OCI-LY1 (cell line): ENCODE measurements around the gene GJC2.

Experiments used
- H2AFZ ChIP-seq: fragments of 200-600 bp; sonication (generic), shearing (Covaris generic); 2 replicates; pipeline ENCODE4 v1.6.0; 2014; ENCODE audit warnings: antibody characterized with exemption, mild to moderate bottlenecking, low read length
- H3F3A ChIP-seq: fragments of 200-600 bp; sonication (generic), shearing (Covaris generic); 2 replicates; pipeline ENCODE4 v1.6.0; 2014; ENCODE audit warnings: mild to moderate bottlenecking, antibody characterized with exemption, low read length, moderate library complexity; ENCODE audit not compliant: insufficient read depth
- H3K27ac ChIP-seq: fragments of 200-600 bp; sonication (generic); 2 replicates; pipeline ENCODE4 v1.5.1; 2014; ENCODE audit warnings: low read length, mixed run types, mild to moderate bottlenecking, low read depth; ENCODE audit not compliant: poor library complexity, severe bottlenecking
- H3K27me3 ChIP-seq: fragments of 200-600 bp; sonication (generic); 2 replicates; pipeline ENCODE4 v1.6.0; 2014; ENCODE audit warnings: antibody characterized with exemption, mild to moderate bottlenecking, low read length, moderate library complexity; ENCODE audit not compliant: insufficient read depth
- H3K36me3 ChIP-seq: fragments of 200-600 bp; sonication (generic); 2 replicates; pipeline ENCODE4 v1.6.1; 2014; ENCODE audit warnings: mild to moderate bottlenecking, antibody characterized with exemption, low read length, moderate library complexity, mixed read lengths; ENCODE audit not compliant: insufficient read depth
- H3K4me1 ChIP-seq: fragments of 200-600 bp; sonication (generic); 2 replicates; pipeline ENCODE4 v1.5.1; 2014; ENCODE audit warnings: mild to moderate bottlenecking, low read length, moderate library complexity; ENCODE audit not compliant: insufficient read depth, severe bottlenecking
- H3K4me2 ChIP-seq: fragments of 200-600 bp; sonication (generic), shearing (Covaris generic); 2 replicates; pipeline ENCODE4 v1.6.1; 2014; ENCODE audit warnings: low read length
- H3K4me3 ChIP-seq: fragments of 200-600 bp; sonication (generic); 2 replicates; pipeline ENCODE4 v1.5.1; 2014; ENCODE audit warnings: low read length, low read depth, mild to moderate bottlenecking, mixed read lengths; ENCODE audit not compliant: poor library complexity, severe bottlenecking
- H3K79me2 ChIP-seq: fragments of 200-600 bp; shearing (Covaris generic); 2 replicates; pipeline ENCODE4 v1.6.1; 2016; ENCODE audit warnings: mixed run types, low read length, mixed read lengths; ENCODE audit not compliant: insufficient read depth
- H3K9ac ChIP-seq: fragments of 200-600 bp; sonication (generic), shearing (Covaris generic); 2 replicates; pipeline ENCODE4 v1.6.1; 2014; ENCODE audit warnings: mild to moderate bottlenecking, low read length, mixed read lengths
- H3K9me2 ChIP-seq: fragments of 200-600 bp; sonication (generic), shearing (Covaris generic); 2 replicates; pipeline ENCODE4 v1.6.1; 2014; ENCODE audit warnings: low read depth, mild to moderate bottlenecking, low read length, mixed read lengths
- H3K9me3 ChIP-seq: fragments of 200-600 bp; shearing (Covaris generic); 2 replicates; pipeline ENCODE4 v1.6.1; 2014; ENCODE audit warnings: low read length, mixed read lengths
- H4K20me1 ChIP-seq: fragments of 200-600 bp; sonication (generic), shearing (Covaris generic); 2 replicates; pipeline ENCODE4 v1.6.0; 2016; ENCODE audit warnings: mild to moderate bottlenecking, low read length; ENCODE audit not compliant: insufficient read depth
- EZH2 ChIP-seq: fragments of 200-600 bp; sonication (generic), shearing (Covaris generic); IDR thresholded peaks from 2 replicates; pipeline ENCODE4 v1.8.0; 2017; ENCODE audit warnings: borderline replicate concordance, mixed run types, mild to moderate bottlenecking, antibody characterized with exemption, low read length, moderate library complexity, mixed read lengths
- TF ChIP-seq, protein P1 (sequence below): fragments of 200-600 bp; sonication (generic), shearing (Covaris generic); IDR thresholded peaks from 2 replicates; pipeline ENCODE4 v1.5.1; 2017; ENCODE audit warnings: mild to moderate bottlenecking, antibody characterized with exemption, low read length, moderate library complexity, mixed read lengths

Gene GJC2

DNA sequence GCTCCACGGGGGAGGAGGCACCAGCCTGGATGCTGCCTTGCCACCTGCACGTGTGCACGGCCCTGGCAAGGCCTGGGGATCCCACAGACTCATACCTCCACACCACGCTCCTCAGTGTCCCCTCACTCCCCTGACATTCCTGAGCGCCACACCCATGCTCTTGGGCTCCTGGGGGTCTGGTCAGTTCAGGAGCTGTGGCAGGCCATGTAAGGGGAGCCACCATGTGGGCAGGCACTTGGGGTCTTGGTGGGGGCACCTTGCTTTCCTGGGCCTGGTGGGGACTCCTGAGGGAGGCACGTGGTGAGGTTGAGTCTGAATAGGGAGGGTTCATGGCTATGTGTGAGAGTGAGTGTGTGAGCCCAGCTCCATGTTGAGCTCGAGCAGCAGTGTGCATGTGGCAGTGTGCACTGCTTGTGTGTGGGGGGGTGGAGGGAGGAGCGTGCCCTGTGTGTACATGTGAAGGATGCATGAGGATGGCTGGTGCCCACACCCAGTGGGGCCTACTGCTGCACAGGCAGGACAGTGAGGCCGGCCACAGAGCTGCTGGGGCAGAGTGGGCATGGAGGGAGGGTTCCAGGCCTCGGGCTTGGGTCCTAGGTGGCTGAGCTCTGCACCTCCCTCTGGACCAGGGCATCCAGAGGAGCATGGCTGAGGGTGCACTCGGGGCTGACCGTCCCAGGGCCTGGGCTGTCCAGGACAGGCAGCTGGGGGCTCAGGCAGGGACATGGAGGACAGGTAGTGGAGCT, 1.6 kb downstream of the GJC2 start:
- no peak for TF ChIP-seq EZH2
- TF ChIP-seq, protein P1, sequence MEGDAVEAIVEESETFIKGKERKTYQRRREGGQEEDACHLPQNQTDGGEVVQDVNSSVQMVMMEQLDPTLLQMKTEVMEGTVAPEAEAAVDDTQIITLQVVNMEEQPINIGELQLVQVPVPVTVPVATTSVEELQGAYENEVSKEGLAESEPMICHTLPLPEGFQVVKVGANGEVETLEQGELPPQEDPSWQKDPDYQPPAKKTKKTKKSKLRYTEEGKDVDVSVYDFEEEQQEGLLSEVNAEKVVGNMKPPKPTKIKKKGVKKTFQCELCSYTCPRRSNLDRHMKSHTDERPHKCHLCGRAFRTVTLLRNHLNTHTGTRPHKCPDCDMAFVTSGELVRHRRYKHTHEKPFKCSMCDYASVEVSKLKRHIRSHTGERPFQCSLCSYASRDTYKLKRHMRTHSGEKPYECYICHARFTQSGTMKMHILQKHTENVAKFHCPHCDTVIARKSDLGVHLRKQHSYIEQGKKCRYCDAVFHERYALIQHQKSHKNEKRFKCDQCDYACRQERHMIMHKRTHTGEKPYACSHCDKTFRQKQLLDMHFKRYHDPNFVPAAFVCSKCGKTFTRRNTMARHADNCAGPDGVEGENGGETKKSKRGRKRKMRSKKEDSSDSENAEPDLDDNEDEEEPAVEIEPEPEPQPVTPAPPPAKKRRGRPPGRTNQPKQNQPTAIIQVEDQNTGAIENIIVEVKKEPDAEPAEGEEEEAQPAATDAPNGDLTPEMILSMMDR = no peak
- Histone ChIP-seq H3K27ac (no peak overlapping the region), H3K9me2 (no peaks in the 10 kb centered on the region), H2AFZ (no peak overlapping the region), H3K27me3 (no peaks in the 10 kb centered on the region), H3K4me2 (no peak overlapping the region), H4K20me1 (no peaks in the 10 kb centered on the region), H3K79me2 (no peaks in the 10 kb centered on the region), H3K9ac (no peak overlapping the region), H3K36me3 (peaks cover 14% of the 10 kb centered on the region; the same call in 1 of the 2 replicates), H3K4me1 (peaks cover 6% of the 10 kb centered on the region), H3K4me3 (no peak overlapping the region), H3K9me3 (no peaks in the 10 kb centered on the region), H3F3A (no peaks in the 10 kb centered on the region)

DNA sequence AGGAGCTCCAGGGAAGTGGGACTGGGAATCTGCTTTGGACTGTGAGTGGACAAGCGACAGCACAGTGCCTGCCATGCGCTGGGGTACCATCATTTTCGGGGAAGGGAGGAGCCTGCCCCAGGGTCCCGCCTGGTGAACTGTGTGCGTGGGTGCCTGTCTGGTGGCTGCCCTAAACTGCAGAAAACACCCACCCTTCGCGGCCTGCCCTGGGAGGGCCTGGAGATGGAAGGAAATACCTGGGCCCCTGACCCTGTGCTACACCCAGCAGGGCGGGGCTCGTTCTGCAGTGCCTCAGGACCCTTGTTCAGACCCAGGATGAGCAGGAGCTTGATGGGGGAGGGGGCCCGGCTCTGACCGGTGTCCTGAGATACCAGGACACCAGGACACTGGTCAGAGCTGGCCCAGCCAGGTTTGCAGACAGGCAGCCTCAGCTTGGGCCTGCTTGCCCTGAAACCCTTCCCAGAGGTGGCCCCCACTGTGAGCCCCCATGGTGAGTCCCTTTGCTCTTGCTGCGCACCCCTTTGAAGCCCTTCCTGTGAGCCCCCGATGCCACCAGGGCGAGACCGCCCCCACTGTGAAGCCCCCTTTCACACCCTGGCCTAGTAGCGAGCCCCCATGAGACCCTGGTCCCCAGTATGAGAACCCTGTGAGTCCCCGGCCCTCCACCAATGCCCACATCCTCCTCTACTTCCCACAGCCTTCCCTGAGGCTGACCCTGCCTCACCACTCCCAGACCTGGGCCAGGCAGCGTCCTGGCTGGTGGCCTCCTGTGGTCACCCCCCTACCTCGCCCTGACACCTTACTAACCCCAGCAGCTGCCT, 2.6 kb downstream of the GJC2 start:
- H3K27me3 ChIP-seq = no peaks in the 10 kb centered on the region
- H3K36me3 ChIP-seq = peaks cover 9% of the 10 kb centered on the region; the same call in 1 of the 2 replicates
- no peak overlapping the region for H3K4me2 ChIP-seq
- H3F3A ChIP-seq = no peaks in the 10 kb centered on the region
- H3K9me2 ChIP-seq = no peaks in the 10 kb centered on the region
- peaks cover 6% of the 10 kb centered on the region for H3K4me1 ChIP-seq
- TF ChIP-seq, protein P1 = no peak
- no peak for TF ChIP-seq EZH2
- no peaks in the 10 kb centered on the region for H3K79me2 ChIP-seq
- no peaks in the 10 kb centered on the region for H3K9me3 ChIP-seq
- H3K9ac ChIP-seq = no peak overlapping the region
- H3K4me3 ChIP-seq = no peak overlapping the region
- H3K27ac ChIP-seq = no peak overlapping the region
- no peak overlapping the region for H2AFZ ChIP-seq
- no peaks in the 10 kb centered on the region for H4K20me1 ChIP-seq

DNA sequence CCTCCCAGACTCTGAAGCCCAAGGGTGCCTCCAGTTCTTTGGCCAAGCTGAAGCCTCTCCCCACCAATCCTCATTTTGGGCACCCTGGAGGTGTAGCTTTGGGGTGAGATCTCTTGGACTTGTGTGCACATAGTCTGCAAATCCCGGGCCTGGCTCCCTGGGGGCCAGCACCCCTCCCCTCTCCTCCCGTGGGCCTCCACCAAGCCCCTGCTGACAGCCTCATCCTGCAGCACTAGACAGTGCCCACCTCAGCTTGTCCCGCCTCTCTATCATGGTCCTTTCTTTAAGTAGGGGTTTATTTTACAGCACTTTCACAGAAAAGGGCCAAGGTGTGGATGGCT, 3.2 kb downstream of the GJC2 start:
- Histone ChIP-seq H3K79me2 (no peaks in the 10 kb centered on the region), H4K20me1 (no peaks in the 10 kb centered on the region), H3K4me3 (no peak overlapping the region), H3F3A (no peaks in the 10 kb centered on the region), H3K4me2 (no peak overlapping the region), H2AFZ (no peak overlapping the region), H3K27ac (no peak overlapping the region), H3K27me3 (no peaks in the 10 kb centered on the region), H3K36me3 (peaks cover 6% of the 10 kb centered on the region; the same call in 1 of the 2 replicates), H3K9ac (no peak overlapping the region), H3K9me2 (no peaks in the 10 kb centered on the region), H3K9me3 (no peaks in the 10 kb centered on the region), H3K4me1 (peaks cover 6% of the 10 kb centered on the region)
- TF ChIP-seq, protein P1 = no peak
- TF ChIP-seq EZH2 = no peak
